GM13976 (cell line): ENCODE data around the gene ZNF384.
"Not testable (repeated sequence)": the region's sequence is repeated elsewhere in the genome, so short reads cannot be mapped to it uniquely, and the experiment has no call there.

Experiments
- DNase-seq: peaks from one replicate; pipeline ENCODE4 v3.0.0; 2012; ENCODE audit warnings: low spot score
- in situ Hi-C: fragments of 300-500 bp; cut with MboI; formaldehyde crosslinking; loops from one replicate; pipeline ENCODE4 v1.12.0; 2022; ENCODE audit warnings: low sequenced_read_pairs, mixed read lengths, inconsistent platforms; ENCODE audit not compliant: unreplicated experiment
- TF ChIP-seq, protein P1 (sequence below): IDR thresholded peaks from 2 replicates; pipeline ENCODE4 v1.5.1; 2012; ENCODE audit warnings: borderline replicate concordance, mild to moderate bottlenecking; ENCODE audit not compliant: insufficient read depth; ENCODE audit errors: extremely low read depth, missing control alignments, control extremely low read depth

The ZNF384 gene

DNA sequence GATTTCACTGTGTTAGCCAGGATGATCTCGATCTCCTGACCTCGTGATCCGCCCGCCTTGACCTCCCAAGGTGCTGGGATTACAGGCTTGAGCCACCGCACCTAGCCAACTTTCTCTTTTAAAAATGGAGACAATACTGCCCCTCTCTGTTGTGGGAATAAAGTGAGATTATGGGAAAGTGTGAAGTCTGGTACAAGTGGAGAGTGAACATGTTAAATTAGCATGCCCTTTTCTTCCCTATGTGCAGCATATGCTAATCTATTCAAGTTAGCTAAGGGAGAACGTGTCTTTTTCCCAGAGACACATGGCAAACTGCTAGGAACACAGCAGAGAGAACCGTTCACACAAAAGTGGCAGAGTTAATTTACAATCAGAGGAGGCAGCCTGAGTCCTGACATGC is 36.2 kb upstream of the ZNF384 start:
- in situ Hi-C loops: no loop called here
- DNase-seq: no peak
- TF ChIP-seq, protein P1, sequence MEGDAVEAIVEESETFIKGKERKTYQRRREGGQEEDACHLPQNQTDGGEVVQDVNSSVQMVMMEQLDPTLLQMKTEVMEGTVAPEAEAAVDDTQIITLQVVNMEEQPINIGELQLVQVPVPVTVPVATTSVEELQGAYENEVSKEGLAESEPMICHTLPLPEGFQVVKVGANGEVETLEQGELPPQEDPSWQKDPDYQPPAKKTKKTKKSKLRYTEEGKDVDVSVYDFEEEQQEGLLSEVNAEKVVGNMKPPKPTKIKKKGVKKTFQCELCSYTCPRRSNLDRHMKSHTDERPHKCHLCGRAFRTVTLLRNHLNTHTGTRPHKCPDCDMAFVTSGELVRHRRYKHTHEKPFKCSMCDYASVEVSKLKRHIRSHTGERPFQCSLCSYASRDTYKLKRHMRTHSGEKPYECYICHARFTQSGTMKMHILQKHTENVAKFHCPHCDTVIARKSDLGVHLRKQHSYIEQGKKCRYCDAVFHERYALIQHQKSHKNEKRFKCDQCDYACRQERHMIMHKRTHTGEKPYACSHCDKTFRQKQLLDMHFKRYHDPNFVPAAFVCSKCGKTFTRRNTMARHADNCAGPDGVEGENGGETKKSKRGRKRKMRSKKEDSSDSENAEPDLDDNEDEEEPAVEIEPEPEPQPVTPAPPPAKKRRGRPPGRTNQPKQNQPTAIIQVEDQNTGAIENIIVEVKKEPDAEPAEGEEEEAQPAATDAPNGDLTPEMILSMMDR: no peak

DNA sequence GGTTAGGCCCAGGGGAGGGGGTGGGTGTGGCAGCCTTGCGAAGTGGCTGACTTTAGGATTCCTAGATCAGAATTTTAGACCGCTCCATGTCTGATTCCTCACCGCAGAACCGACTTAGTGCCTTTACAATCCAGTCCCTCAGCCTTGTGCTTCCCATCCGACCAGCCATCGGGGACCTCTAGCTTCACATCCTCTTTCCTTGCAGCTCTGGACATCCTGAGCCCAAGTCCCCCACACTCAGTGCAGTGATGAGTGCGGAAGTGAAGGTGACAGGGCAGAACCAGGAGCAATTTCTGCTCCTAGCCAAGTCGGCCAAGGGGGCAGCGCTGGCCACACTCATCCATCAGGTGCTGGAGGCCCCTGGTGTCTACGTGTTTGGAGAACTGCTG is 35.2 kb upstream of the ZNF384 start:
- in situ Hi-C loops: no loop called here
- TF ChIP-seq, protein P1: no peak

DNA sequence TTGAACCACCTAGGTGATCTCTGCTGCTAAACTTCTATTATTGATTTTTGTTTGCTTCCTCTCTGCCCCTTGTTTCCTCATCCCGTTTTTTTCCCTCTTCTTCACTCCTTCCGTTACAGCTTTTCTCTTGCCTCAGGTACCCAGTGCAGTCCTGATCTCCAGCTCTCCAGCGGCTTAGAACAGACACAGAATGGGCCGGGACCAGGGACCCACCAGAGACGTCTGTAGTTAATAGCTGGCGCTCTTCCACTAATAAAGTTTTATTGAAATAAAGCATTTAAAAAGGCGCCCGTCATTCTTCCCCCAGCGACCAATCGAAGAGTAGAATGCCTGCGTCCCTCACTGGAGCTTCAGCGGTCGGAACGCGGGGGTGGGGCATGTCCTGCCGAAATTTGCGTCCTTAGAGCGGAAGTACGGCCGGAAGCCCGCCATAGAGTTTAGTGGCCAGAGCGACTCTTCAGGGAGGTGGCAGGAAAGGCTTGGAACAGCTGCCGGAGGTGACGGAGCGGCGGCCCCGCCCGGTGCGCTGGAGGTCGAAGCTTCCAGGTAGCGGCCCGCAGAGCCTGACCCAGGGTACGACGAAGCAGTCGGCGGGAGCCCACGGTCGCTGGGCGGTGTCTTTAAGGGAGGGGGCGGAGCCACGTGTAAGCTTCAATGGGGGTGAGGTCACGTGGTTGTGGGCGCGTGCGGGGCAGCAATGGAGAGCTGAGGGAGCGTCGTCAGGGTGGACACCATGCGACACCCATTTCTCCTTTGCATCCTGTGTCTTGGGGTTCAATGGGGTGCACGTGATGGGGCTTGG is 34.6 kb upstream of the ZNF384 start, which contains the start of gene COPS7A:
COPS7A (plus strand) TSS at position 440 of the 802 bp plus-strand sequence. CDS start 611 bp downstream, outside the sequence.
- TF ChIP-seq, protein P1: peak; percentile 9
- in situ Hi-C loops: no loop called here
- peak; percentile 98 for DNase-seq

More for the DNA sequence above, 35.2 kb upstream of the ZNF384 start:
- peak; percentile 64 for DNase-seq

DNA sequence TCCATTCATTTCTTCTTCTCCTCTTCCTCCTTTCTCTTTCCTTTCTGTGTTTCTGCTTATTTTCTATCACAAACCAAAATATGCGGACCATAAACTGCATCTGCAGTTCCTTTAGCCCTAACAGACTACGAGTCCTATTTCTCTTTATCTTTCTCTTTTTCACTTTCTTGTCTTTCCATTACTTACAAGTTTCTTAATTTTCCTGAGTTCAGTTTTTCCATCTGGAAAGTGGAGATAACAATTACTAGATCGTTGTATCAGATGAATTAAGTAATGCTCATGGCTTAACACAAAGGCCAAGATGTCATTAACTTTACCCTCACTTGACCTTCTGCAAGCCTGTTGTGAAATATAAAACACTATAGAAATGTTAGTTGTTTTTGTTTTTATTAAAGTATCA is 33.7 kb upstream of the ZNF384 start:
- TF ChIP-seq, protein P1: no peak
- DNase-seq: no peak
- in situ Hi-C loops: no loop called here

DNA sequence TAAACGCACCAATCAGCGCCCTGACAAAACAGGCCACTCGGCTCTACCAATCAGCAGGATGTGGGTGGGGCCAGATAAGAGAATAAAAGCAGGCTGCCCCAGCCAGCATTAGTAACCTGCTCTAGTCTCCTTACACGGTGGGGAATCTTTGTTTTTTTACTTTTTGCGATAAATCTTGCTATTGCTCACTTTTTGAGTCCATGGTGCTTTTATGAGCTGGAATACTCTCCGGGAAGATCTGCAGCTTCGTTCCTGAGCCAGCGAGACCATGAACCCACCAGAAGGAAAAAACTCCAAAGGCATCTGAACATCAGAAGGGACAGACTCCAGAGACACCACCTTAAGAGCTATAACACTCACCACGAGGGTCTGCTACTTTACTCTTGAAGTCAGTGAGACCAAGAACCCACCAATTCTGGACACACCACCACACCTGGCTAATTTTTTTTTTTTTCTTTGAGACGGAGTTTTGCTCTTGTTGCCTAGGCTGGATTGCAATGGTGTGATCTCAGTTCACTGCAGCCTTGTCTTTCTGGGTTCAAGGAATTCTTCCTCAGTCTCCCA is 27.8 kb upstream of the ZNF384 start:
- TF ChIP-seq, protein P1: no peak
- in situ Hi-C loops: no loop called here
- DNase-seq: no peak

DNA sequence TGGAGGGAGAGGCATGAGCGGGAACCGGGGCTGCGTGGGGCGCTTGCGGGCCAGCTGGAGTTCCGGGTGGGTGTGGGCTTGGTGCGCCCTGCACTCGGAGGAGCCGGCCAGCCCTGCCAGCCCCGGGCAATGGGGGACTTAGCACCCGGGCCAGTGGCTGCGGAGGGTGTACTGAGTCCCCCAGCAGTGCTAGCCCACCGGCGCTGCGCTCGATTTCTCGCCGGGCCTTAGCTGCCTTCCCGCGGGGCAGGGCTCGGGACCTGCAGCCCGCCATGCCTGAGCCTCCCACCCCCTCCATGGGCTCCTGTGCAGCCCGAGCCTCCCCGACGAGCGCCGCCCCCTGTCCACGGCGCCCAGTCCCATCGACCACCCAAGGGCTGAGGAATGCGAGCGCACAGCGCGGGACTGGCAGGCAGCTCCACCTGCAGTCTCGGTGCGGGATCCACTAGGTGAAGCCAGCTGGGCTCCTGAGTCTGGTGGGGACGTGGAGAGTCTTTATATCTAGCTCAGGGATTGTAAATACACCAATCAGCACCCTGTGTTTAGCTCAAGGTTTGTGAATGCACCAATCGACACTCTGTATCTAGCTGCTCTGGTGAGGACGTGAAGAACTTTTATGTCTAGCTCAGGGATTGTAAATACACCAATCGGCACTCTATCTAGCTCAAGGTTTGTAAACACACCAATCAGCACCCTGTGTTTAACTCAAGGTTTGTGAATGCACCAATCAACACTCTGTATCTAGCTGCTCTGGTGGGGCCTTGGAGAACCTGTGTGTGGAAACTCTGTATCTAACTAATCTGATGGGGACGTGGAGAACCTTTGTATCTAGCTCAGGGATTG is 27.1 kb upstream of the ZNF384 start:
- DNase-seq, in situ Hi-C loops: not testable (repeated sequence)

DNA sequence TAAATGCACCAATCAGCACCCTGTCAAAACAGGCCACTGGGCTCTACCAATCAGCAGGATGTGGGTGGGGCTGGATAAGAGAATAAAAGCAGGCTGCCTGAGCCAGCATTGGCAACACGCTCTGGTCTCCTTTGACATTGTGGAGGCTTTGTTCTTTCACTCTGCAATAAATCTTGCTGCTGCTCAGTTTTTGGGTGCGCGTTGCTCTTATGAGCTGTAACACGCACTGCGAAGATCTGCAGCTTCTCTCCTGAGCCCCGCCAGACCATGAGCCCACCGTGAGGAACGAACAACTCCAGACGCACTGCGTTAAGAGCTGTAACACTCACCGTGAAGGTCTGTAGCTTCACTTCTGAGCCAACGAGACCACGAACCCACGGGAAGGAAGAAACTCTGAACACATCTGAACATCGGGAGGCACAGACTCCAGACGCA is 19.8 kb upstream of the ZNF384 start:
- in situ Hi-C loops: no loop called here
- no peak for DNase-seq
- TF ChIP-seq, protein P1: no peak

DNA sequence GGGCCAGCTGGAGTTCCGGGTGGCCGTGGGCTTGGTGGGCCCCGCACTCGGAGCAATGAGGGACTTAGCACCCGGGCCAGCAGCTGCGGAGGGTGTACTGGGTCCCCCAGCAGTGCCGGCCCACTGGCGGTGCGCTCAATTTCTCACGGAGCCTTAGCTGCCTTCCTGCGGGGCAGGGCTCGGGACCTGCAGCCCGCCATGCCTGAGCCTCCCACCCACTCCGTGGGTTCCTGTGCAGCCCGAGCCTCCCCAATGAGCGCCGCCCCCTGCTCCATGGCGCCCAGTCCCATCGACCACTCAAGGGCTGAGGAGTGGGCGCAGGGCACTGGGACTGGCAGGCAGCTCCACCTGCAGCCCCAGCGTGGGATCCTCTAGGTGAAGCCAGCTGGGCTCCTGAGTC is 19.2 kb upstream of the ZNF384 start:
- in situ Hi-C loops, DNase-seq: not testable (repeated sequence)
